Measurements from ENCODE around the gene ARL4D.

GRCh38 chr17:43445009-43445589, 46.3 kb downstream of the ARL4D start:
- TF ChIP-seq CTCF (IDR thresholded peaks at IDR 0.05; ENCODE audit: low read length) (no peak), EZH2 (IDR thresholded peaks at IDR 0.05; ENCODE audit: borderline replicate concordance, low read length) (no peak)
